Glomerular endothelial cell (primary cell): ENCODE results near the gene ZSCAN25. TPM values are rescaled to one million over a fixed set of nuclear protein-coding genes. Genes with fewer than 3 reads are reported as not detected.
"Not testable (repeated sequence)": the region's sequence is repeated elsewhere in the genome, so short reads cannot be mapped to it uniquely, and the experiment has no call there.

ENCODE experiments used
- DNase-seq: peaks from one replicate; pipeline ENCODE4 v3.0.0-alpha.2; 2011; ENCODE audit warnings: low read depth, low spot score; ENCODE audit errors: extremely low read depth
- total RNA-seq: library from RNA; depleted of rRNA; stranded (reverse); fragments of >200 nt; gene quantifications from 2 replicates; pipeline ENCODE4 v1.2.3, GENCODE V29; 2015

ZSCAN25 gene
- total RNA-seq, result 7.1 and 11.3 TPM in 2 replicates

GRCh38 chr7:99616359-99617191 is at the start of gene ZSCAN25:
TSS of gene ZSCAN25 (plus strand) at chr7:99616946. CDS start at chr7:99619607, 2,661 bp downstream.
- peak; percentile 65 for DNase-seq

GRCh38 chr7:99568770-99569169 is 48.0 kb upstream of the ZSCAN25 start:
- DNase-seq, result not testable (repeated sequence)

DNA sequence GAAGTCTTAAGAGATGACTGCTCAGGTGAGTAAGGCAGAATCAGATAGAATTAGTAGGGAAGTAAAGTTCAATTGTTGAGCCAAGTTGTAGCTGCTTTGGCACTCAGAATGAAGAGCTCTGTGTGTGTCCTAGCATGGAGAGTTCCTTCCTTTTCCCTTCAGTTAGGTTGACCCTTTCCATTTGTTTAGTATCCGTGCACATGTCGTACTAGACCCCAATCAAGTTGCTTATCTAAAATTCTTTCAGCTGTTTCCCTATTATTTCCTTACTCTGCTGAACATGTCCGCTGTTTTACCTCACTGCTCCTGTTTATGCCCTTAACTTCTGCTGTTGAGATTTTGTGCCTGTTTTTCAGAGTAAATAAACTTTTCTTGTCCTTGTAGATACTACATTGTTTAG is 45.0 kb upstream of the ZSCAN25 start:
- DNase-seq, result no peak

GRCh38 chr7:99573257-99573656 is 43.5 kb upstream of the ZSCAN25 start:
- DNase-seq, result no peak

DNA sequence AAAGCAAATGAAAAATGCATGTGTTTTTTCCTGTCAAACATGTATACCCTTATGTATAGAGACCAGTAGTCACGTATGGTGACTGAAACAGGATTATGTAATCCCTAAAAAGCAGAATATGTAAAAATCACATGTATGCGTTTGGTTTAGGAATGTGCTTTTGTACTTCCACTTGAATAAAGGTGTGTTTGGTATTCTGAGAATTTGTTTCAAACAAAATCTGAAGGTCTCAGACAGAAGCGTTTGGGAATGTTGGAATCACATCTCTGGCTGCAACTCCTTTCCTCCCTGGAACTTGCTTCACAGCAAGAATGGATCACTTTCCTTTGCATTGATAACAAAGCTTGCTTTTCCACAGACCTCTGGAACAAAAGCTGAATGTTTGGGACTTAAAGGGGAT is 40.5 kb upstream of the ZSCAN25 start:
- DNase-seq, result no peak

GRCh38 chr7:99579281-99579955 is 37.3 kb upstream of the ZSCAN25 start:
- DNase-seq, result no peak

DNA sequence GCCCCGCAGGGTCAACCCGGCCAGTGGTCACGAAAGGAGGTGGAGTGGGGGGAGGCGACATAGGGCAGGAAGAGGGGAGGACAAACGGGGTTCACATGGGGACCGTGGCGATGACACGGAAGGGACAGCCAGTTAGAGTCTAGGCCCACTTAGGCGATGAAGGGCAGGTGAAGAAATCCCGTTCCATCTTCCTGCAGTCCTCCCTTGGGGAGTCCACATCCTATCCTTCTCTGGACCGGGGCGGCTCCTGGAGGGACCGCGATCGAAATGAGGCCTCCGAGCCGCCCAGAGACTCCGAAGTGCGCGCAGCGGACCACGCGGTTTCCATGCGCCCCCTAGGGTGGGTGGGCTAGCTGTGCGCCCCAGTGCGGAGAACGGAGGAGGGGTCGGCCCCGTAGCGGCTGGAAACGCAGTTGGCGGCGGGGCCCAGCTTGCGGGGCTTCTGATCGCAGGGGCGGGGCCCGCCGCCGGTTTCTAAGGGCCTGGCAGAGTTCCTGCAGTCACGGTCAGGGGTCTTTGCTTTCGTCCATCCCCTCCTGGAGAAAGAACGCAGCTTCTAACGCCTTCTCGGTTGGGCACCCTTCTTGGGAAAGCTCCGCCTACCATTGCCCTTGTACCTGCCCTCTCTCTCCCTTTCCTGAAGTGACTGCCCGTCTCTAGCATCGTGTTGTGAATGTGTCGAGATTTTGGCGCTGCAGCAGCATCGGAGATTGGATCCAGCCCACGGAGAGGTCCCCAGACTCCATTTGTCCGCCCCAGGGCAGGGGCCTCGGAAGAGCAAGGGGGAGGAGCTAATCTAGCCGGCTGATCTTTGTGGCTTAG is 36.6 kb upstream of the ZSCAN25 start:
- DNase-seq, result no peak

DNA sequence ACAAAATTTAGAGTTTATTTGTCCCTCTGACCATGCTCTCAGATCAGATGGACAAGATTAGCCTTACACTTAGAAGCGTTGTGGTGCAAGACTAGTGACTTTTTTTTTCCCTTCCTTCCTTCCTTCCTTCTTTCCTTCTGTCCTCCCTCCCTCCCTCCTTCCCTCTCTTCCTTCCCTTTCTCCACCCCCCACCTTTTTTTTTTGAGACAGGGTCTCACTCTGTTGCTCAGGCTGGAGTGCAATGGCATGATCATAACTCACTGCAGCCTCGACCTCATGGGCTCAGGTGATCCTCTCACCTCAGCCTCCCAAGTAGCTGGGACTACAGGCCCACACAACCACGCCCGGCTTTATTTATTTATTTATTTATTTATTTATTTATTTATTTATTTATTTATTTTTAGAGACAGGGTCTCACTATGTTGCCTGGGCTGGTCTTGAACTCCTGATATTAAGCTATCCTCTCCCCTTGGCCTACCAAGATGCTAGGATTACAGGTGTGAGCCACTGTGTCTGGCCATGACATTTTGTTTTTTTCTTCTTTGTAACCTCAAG is 35.9 kb upstream of the ZSCAN25 start:
- not testable (repeated sequence) for DNase-seq

DNA sequence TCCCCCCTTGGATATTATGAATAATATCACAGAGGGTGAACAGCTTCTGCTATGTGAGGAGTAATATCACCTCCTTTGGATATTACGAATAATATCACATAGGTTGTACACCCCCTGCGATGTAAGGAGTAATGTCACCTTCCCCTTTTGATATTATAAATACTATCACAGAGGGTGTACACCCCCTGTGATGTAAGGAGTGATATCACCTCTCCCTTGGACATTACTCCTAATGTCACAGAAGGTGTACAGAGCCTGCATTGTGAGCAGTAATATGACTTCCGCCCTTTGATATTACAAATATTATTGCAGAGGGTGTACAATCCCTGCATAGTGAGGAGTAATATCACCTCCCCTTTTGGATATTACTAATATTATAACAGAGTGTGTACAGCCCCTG is 27.9 kb upstream of the ZSCAN25 start:
- no peak for DNase-seq

- DNase-seq, result no peak
Measured at GRCh38 chr7:99594948-99595745, 21.6 kb upstream of the ZSCAN25 start.

DNA sequence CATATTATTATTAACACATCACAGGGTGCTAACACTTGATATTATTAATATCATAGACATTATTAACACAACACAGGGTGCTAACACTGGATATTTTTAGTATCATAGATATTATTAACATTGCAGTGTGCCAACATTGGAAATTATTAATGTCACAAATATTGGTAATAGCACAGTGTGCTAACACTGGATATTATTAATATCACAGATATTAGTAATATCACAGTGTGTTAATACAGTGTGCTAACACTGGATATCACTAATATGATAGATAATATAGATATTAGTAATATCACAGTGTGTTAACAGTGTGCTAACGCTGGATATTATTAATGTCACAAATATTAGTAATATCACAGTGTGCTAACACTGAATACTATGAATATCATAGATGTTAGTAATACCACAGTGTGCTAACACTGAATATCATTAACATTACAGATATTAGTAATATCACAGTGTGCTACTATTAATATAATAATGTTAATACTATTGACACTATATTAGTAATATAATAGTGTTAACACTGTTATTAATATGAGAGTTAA is 20.3 kb upstream of the ZSCAN25 start:
- DNase-seq, result no peak

- DNase-seq, result no peak
Measured at GRCh38 chr7:99597762-99598501, 18.8 kb upstream of the ZSCAN25 start, which contains the start of gene TMEM225B. TSS of gene TMEM225B (plus strand) at chr7:99598267. CDS start at chr7:99604389, 6,122 bp downstream.

DNA sequence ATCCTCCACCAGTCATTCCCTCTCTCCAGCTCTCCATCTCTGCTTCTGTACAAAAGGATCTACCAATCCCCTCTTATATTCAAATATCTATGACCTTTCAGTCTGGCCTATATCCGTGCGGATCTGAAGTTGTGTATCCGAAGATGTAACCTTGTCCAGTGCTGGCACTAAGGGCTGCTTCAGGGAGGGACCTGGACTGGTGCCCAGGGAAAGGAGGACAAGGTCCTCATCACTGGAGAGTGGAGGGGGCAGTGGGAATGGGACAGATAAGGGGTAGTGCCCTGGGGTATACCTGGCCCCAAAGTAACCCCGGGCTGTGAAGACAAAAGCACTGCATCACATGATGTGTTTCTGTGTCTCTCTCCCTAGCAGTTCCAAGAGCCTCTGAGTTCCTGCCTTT is 16.9 kb upstream of the ZSCAN25 start:
- DNase-seq, result no peak

DNA sequence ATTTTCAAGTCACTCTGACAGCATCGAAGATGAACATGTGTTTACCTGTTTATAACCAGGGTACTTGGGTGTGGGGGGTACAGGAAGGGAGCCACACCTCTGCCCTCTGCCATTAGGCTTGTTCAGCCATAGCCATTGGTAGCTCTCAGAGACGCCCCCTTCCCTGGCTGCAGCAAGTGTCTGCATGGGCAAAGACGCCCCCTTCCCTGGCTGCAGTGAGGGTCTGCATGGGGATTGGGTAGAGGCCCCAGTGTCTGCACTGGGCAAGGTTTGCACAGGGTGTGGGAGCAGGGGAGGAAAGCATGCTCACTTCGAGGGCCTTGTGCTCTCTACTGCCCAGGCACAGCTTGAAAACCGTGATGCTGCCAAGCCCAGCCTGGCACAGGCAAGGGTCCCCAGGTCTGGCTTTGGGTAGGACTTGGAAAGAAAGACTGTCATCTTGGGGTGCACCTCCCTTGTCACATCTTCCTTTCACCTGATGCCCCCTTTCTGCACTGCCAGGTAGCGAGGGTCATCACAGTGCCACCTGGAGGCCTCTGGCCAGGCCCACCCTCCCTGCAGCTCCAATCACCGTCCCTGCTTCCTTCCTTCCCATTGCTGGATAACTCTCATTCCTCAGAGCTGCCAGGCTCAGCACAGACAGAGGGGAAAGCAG is 15.0 kb upstream of the ZSCAN25 start:
- no peak for DNase-seq

GRCh38 chr7:99605527-99605926 is 11.2 kb upstream of the ZSCAN25 start:
- DNase-seq, result no peak

DNA sequence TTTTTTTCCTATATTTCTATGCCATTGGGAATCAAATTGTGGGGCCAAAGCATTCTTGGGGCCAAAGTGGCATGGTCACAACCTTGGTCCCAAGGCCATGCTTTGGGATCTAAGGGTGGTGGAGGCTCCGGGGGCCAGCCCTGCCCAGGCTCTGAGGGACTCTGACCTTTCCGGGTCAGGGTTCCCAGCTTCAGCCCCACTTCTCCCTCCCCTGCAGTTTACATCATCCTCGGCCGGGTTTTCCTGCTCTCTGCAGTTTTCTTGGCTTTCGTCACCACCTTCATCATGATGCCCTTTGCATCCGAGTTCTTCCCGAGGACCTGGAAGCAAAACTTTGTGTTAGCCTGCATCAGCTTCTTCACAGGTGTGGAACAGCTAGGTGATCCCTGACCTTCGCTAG is 10.2 kb upstream of the ZSCAN25 start:
- DNase-seq, result no peak

DNA sequence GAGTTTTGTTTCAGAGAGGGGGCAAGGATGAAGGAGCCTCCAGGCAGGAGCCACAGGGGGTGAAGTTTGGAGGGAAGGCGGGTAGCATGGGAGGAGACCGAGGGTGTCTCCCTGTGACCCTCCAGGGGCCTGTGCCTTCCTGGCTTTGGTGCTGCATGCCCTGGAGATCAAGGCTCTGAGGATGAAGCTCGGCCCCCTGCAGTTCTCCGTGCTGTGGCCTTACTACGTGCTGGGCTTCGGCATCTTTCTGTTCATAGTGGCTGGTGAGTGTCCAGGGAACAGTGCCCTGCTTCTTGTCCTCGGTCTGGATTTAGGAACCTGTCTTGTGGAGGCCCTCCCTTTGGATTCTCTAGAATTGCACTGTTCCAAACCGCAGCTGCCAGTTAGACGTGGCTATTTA is 9.2 kb upstream of the ZSCAN25 start:
- DNase-seq, result no peak

DNA sequence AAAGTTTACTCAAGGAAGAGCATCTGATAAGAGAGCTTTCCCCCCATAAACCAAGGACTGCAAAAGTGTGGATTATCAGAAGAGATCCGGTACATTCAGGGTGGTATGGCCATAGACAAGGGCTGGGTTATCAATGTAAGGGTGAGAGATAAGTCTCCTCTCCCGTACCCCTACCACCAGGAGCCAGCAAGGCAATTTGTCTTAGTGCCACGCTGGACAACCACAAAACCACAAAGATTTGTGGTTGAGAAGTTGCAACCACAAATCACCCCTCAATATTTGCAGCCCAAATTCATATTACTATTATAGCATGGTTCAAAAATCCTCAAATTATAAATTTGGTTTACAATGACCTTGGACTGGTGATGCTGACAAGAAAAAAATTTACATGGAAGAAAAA is 2.3 kb upstream of the ZSCAN25 start:
- no peak for DNase-seq

DNA sequence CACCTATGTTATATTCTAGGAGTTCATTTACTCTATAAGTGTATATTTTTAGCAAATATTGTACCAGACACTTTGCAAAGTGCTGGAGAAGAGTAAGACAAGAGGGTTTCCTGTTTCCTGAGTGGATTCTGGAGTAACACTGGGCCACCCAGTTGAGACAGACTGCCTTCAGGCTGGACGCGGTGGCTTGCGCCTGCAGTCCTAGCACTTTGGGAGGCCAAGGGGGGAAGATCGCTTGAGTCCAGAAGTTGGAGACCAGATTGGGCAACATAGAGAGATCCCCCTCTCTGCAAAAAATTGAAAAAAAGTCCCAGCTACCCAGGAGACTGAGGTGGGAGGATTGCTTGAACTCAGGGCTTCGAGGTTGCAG is 772 bp upstream of the ZSCAN25 start:
- no peak for DNase-seq
